ENCODE measurements around the gene APMAP.

The APMAP gene

GRCh38 chr20:24986436-24987015 lies 6.0 kb downstream of the APMAP start:
- no peak for DNase-seq

- DNase-seq, result no peak
Measured at GRCh38 chr20:24985802-24986201, 6.7 kb downstream of the APMAP start.

GRCh38 chr20:24984961-24985640 lies 7.5 kb downstream of the APMAP start:
- no peak for DNase-seq

GRCh38 chr20:24983896-24984295 lies 8.7 kb downstream of the APMAP start:
- no peak for DNase-seq

GRCh38 chr20:24981790-24982189 lies 10.8 kb downstream of the APMAP start:
- DNase-seq, result peak; percentile 10

- DNase-seq, result no peak
Measured at GRCh38 chr20:24981282-24981681, 11.3 kb downstream of the APMAP start.

- no peak for DNase-seq
Measured at GRCh38 chr20:24980291-24981053, 12.1 kb downstream of the APMAP start.

GRCh38 chr20:24979036-24979960 lies 13.3 kb downstream of the APMAP start:
- DNase-seq, result no peak

- no peak for DNase-seq
Measured at GRCh38 chr20:24978513-24978912, 14.0 kb downstream of the APMAP start.

- no peak for DNase-seq
Measured at GRCh38 chr20:24977797-24978196, 14.8 kb downstream of the APMAP start.

- no peak for DNase-seq
Measured at GRCh38 chr20:24977336-24977735, 15.2 kb downstream of the APMAP start.

- DNase-seq, result no peak
Measured at GRCh38 chr20:24972341-24972740, 20.2 kb downstream of the APMAP start.

- DNase-seq, result no peak
Measured at GRCh38 chr20:24971376-24972101, 21.0 kb downstream of the APMAP start.

GRCh38 chr20:24970754-24971153 lies 21.8 kb downstream of the APMAP start:
- DNase-seq, result no peak

GRCh38 chr20:24970030-24970553 lies 22.5 kb downstream of the APMAP start:
- no peak for DNase-seq

- DNase-seq, result no peak
Measured at GRCh38 chr20:24969186-24970029, 23.1 kb downstream of the APMAP start.

- DNase-seq, result no peak
Measured at GRCh38 chr20:24968278-24968800, 24.2 kb downstream of the APMAP start.

GRCh38 chr20:24966317-24967012 lies 26.1 kb downstream of the APMAP start:
- no peak for DNase-seq

GRCh38 chr20:24965065-24965919 lies 27.3 kb downstream of the APMAP start:
- DNase-seq, result no peak
